Glutamatergic neuron (in vitro differentiated cells): Measurements from ENCODE around the gene KCNAB2. TPM values are rescaled to one million over a fixed set of nuclear protein-coding genes. Genes with fewer than 3 reads are reported as not detected.

ENCODE experiments used
- DNase-seq: peaks from one replicate; pipeline ENCODE4 v3.0.0; 2022
- H3K27ac Mint-ChIP-seq: one replicate; pipeline ENCODE4 v1.8.0; 2020; ENCODE audit warnings: mild to moderate bottlenecking, mixed read lengths, inconsistent platforms; ENCODE audit not compliant: unreplicated experiment
- H3K27me3 Mint-ChIP-seq: one replicate; pipeline ENCODE4 v1.8.0; 2020; ENCODE audit warnings: mild to moderate bottlenecking, moderate library complexity, mixed read lengths, inconsistent platforms; ENCODE audit not compliant: unreplicated experiment
- H3K36me3 Mint-ChIP-seq: one replicate; pipeline ENCODE4 v1.8.0; 2020; ENCODE audit warnings: mild to moderate bottlenecking, mixed read lengths, inconsistent platforms; ENCODE audit not compliant: unreplicated experiment
- H3K4me1 Mint-ChIP-seq: one replicate; pipeline ENCODE4 v1.8.0; 2020; ENCODE audit warnings: mild to moderate bottlenecking, low read depth, mixed read lengths, inconsistent platforms; ENCODE audit not compliant: unreplicated experiment
- H3K4me3 Mint-ChIP-seq: one replicate; pipeline ENCODE4 v1.8.0; 2020; ENCODE audit warnings: mild to moderate bottlenecking, mixed read lengths, inconsistent platforms; ENCODE audit not compliant: unreplicated experiment
- H3K9me3 Mint-ChIP-seq: one replicate; pipeline ENCODE4 v1.8.0; 2020; ENCODE audit warnings: mild to moderate bottlenecking, moderate library complexity, mixed read lengths, inconsistent platforms; ENCODE audit not compliant: unreplicated experiment
- total RNA-seq: library from RNA; stranded (reverse); fragmentation: NEBNext Ultra II Directional; extraction: Animal tissue kit (Norgen Biotek cat#: 25700); gene quantifications from one replicate; pipeline ENCODE4 v1.2.1, GENCODE V29; 2021; ENCODE audit not compliant: unreplicated experiment
- TF ChIP-seq, protein P1 (sequence below): fragments of 200-600 bp; sonication (generic); IDR thresholded peaks from one replicate; pipeline ENCODE4 v1.5.0; 2021; ENCODE audit not compliant: partially characterized antibody, unreplicated experiment

KCNAB2 gene
- total RNA-seq, 1 donor from 2014 or later: 20.4 TPM

DNA sequence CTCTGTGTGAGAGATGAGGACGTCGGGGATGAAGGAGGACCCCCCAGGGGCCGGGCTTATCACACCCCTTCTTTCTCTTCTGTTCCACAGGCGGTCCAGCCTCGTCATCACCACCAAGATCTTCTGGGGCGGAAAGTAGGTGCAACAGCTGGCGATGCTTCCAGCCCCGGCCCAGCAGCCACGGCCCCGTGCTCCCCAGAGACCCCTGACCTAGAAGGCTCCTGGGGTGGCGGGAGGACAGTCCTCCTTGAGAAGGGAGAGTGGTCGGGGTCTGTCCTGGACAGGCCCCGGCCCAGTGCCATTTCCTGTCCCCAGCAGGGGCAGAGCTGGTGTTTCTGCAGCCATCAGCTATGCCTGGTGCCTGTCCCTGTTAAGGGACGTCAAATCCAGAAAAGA lies 41.7 kb downstream of the KCNAB2 start:
- H3K27me3 Mint-ChIP-seq: peaks cover 8% of the 10 kb centered on the region
- TF ChIP-seq, protein P1, sequence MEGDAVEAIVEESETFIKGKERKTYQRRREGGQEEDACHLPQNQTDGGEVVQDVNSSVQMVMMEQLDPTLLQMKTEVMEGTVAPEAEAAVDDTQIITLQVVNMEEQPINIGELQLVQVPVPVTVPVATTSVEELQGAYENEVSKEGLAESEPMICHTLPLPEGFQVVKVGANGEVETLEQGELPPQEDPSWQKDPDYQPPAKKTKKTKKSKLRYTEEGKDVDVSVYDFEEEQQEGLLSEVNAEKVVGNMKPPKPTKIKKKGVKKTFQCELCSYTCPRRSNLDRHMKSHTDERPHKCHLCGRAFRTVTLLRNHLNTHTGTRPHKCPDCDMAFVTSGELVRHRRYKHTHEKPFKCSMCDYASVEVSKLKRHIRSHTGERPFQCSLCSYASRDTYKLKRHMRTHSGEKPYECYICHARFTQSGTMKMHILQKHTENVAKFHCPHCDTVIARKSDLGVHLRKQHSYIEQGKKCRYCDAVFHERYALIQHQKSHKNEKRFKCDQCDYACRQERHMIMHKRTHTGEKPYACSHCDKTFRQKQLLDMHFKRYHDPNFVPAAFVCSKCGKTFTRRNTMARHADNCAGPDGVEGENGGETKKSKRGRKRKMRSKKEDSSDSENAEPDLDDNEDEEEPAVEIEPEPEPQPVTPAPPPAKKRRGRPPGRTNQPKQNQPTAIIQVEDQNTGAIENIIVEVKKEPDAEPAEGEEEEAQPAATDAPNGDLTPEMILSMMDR: no peak
- peaks cover 25% of the 10 kb centered on the region for H3K4me1 Mint-ChIP-seq
- no peaks in the 10 kb centered on the region for H3K36me3 Mint-ChIP-seq
- H3K4me3 Mint-ChIP-seq: no peak overlapping the region
- no peak for DNase-seq
- H3K27ac Mint-ChIP-seq: no peak overlapping the region
- H3K9me3 Mint-ChIP-seq: no peaks in the 10 kb centered on the region

GRCh38 chr1:6087958-6088357 lies 42.3 kb downstream of the KCNAB2 start:
- Mint-ChIP-seq H3K4me3 (no peak overlapping the region), H3K27me3 (peaks cover 8% of the 10 kb centered on the region), H3K27ac (no peak overlapping the region), H3K9me3 (no peaks in the 10 kb centered on the region), H3K4me1 (peaks cover 24% of the 10 kb centered on the region), H3K36me3 (no peaks in the 10 kb centered on the region)
- no peak for DNase-seq
- TF ChIP-seq, protein P1: no peak

GRCh38 chr1:6088956-6089355 lies 43.3 kb downstream of the KCNAB2 start:
- H3K4me3 Mint-ChIP-seq: no peak overlapping the region
- peaks cover 3% of the 10 kb centered on the region for H3K36me3 Mint-ChIP-seq
- TF ChIP-seq, protein P1: no peak
- peaks cover 27% of the 10 kb centered on the region for H3K4me1 Mint-ChIP-seq
- H3K27ac Mint-ChIP-seq: no peak overlapping the region
- H3K9me3 Mint-ChIP-seq: peaks cover 3% of the 10 kb centered on the region
- DNase-seq: no peak
- peaks cover 5% of the 10 kb centered on the region for H3K27me3 Mint-ChIP-seq

DNA sequence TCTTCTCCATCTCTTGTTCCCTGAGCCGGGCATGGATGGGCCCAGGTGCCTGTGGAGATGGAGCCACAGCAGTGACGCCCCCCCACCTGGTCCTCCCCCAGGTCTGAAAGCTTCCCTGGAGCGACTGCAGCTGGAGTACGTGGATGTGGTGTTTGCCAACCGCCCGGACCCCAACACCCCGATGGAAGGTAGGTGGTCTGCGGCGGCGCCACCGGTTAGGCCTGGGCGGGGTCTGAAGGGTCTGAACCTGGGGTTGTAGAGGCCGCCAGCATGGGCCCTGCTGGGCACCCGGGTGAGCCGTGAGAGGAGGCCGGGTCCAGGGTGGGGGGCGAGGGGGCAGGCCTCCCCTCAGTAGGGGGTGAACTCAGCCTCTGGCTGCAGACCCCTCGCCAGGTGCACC lies 44.6 kb downstream of the KCNAB2 start:
- TF ChIP-seq, protein P1: no peak
- no peak overlapping the region for H3K27ac Mint-ChIP-seq
- H3K27me3 Mint-ChIP-seq: peaks cover 2% of the 10 kb centered on the region
- no peak overlapping the region for H3K4me3 Mint-ChIP-seq
- H3K9me3 Mint-ChIP-seq: peaks cover 3% of the 10 kb centered on the region
- H3K36me3 Mint-ChIP-seq: peaks cover 4% of the 10 kb centered on the region
- no peak for DNase-seq
- peaks cover 20% of the 10 kb centered on the region for H3K4me1 Mint-ChIP-seq

GRCh38 chr1:6090996-6091822 lies 45.5 kb downstream of the KCNAB2 start:
- TF ChIP-seq, protein P1: no peak
- peaks cover 4% of the 10 kb centered on the region for H3K36me3 Mint-ChIP-seq
- no peak overlapping the region for H3K27ac Mint-ChIP-seq
- H3K9me3 Mint-ChIP-seq: peaks cover 3% of the 10 kb centered on the region
- no peak overlapping the region for H3K4me3 Mint-ChIP-seq
- H3K27me3 Mint-ChIP-seq: peaks cover 2% of the 10 kb centered on the region
- H3K4me1 Mint-ChIP-seq: peaks cover 20% of the 10 kb centered on the region
- DNase-seq: no peak
